NCI-H2107 treated with DMSO at 0.1 percent for 48 hours (cell line): Measurements from ENCODE around the gene PNPLA2.

Experiments
- DNase-seq: peaks from one replicate; lab custom pipeline; 2025; ENCODE audit not compliant: unreplicated experiment; lab: John Stamatoyannopoulos, UW

PNPLA2 gene

GRCh38 chr11:815675-816432 lies 2.9 kb upstream of the PNPLA2 start:
- no peak for DNase-seq

- no peak for DNase-seq
Measured at GRCh38 chr11:816433-816779, 2.3 kb upstream of the PNPLA2 start.

GRCh38 chr11:819129-819931 lies 616 bp downstream of the PNPLA2 start:
- DNase-seq, result peak; percentile 57

- DNase-seq, result peak; percentile 42
Measured at GRCh38 chr11:819943-820649, 1.4 kb downstream of the PNPLA2 start.

GRCh38 chr11:820655-821511 lies 2.2 kb downstream of the PNPLA2 start:
- no peak for DNase-seq

- DNase-seq, result no peak
Measured at GRCh38 chr11:821512-822371, 3.0 kb downstream of the PNPLA2 start.

GRCh38 chr11:823441-824291 lies 5.0 kb downstream of the PNPLA2 start:
- DNase-seq, result no peak

- DNase-seq, result no peak
Measured at GRCh38 chr11:824292-824880, 5.7 kb downstream of the PNPLA2 start.

GRCh38 chr11:824942-825341 lies 6.2 kb downstream of the PNPLA2 start:
- no peak for DNase-seq

- DNase-seq, result no peak
Measured at GRCh38 chr11:825366-826226, 6.9 kb downstream of the PNPLA2 start.

- no peak for DNase-seq
Measured at GRCh38 chr11:826227-826621, 7.5 kb downstream of the PNPLA2 start.

- no peak for DNase-seq
Measured at GRCh38 chr11:826836-827145, 8.1 kb downstream of the PNPLA2 start.

GRCh38 chr11:827146-827896 lies 8.6 kb downstream of the PNPLA2 start:
- no peak for DNase-seq

- DNase-seq, result no peak
Measured at GRCh38 chr11:827897-828192, 9.1 kb downstream of the PNPLA2 start, which contains the start of gene CRACR2B. Gene CRACR2B, plus strand, starts transcription at chr11:827919. Its CDS starts 689 bp downstream, at chr11:828608.

GRCh38 chr11:828506-829175 lies 9.9 kb downstream of the PNPLA2 start:
- no peak for DNase-seq

GRCh38 chr11:829176-829846 lies 10.6 kb downstream of the PNPLA2 start:
- no peak for DNase-seq
